Measurements from ENCODE around the gene LCK. TPM values are rescaled to one million over a fixed set of nuclear protein-coding genes. Genes with fewer than 3 reads are reported as not detected.
A peak's percentile ranks its signal among the peaks of the same experiment; 100 is the strongest.

Gene LCK
- total RNA-seq, 6 experiments from 2014 or later, result not detected

DNA sequence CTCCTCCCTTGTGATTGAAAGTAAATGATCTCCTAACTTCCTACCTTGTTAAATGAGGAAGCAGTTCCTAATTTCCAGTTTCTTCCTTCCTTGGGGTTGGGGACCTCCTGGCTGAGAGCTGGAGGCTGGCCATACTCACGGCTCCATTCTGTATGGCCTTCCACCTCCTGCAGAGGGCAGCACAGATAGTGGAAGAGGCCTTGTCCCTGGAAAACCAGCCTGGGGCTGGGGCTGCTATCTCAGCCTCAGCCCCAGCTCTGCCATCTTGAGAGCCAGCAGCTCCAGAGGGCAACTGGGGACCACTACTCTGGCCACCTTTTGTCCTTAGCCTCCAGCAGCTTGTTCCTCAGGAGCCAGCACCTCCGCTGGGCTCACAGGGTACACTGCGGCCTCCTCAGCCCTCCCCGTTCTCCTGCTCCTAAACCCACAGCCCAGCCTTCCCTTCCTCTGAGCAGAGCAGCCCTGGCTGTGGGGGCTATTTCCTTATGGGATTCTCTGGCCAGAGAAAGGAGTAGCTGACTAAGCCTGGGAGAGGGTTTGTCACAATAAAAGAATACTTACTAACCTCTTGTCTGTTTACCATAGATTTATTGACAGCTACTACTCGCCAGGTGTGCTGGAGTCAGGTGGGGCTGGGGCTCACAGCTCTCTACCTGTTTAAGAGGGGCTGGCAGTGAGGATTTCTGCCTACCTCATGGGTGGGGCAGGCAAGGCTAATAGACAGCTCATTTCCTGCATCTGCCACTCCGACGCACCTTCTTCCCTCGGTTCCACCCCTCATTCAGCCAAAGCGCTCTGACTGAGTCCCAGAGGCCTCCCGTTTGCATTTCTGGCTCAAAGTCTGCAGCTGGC lies 35.2 kb upstream of the LCK start:
- Mint-ChIP-seq H3K4me1 (ENCODE audit: low read depth) (peaks cover 16% of the 10 kb centered on the region), H3K4me3 (no peak overlapping the region), H3K36me3 (ENCODE audit: low read depth) (peaks cover 19% of the 10 kb centered on the region; the same call in 1 of the 2 replicates), H3K9me3 (no peaks in the 10 kb centered on the region), H3K27ac (no peak overlapping the region), H3K27me3 (ENCODE audit: insufficient read depth) (no peaks in the 10 kb centered on the region)
- peak; percentile 49 for DNase-seq
- TF ChIP-seq, protein P1, sequence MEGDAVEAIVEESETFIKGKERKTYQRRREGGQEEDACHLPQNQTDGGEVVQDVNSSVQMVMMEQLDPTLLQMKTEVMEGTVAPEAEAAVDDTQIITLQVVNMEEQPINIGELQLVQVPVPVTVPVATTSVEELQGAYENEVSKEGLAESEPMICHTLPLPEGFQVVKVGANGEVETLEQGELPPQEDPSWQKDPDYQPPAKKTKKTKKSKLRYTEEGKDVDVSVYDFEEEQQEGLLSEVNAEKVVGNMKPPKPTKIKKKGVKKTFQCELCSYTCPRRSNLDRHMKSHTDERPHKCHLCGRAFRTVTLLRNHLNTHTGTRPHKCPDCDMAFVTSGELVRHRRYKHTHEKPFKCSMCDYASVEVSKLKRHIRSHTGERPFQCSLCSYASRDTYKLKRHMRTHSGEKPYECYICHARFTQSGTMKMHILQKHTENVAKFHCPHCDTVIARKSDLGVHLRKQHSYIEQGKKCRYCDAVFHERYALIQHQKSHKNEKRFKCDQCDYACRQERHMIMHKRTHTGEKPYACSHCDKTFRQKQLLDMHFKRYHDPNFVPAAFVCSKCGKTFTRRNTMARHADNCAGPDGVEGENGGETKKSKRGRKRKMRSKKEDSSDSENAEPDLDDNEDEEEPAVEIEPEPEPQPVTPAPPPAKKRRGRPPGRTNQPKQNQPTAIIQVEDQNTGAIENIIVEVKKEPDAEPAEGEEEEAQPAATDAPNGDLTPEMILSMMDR (IDR thresholded peaks at IDR 0.05), result peak; percentile 86

DNA sequence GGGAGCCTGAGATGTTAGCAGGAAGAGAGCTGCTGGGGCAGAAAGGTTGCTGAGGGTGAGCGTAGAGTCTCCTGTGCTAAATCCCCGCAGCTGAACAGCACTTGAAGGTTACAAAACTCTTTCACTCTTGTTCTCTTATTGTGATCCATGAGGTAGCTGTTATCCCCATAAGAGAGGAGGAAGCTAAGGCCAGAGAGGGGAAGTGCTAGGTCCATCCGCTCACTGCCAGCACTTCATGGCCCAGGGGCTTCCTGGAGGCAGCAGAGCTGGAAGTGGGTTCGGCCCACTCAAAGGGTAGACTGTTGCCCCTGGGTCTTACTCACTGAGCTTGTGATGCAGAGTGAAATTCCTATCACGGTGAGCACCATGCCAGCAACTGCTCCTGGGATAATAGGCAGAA lies 34.5 kb upstream of the LCK start:
- peaks cover 19% of the 10 kb centered on the region; the same call in 1 of the 2 replicates for H3K36me3 Mint-ChIP-seq (ENCODE audit: low read depth)
- H3K4me1 Mint-ChIP-seq (ENCODE audit: low read depth), result peaks cover 23% of the 10 kb centered on the region
- TF ChIP-seq, protein P1 (IDR thresholded peaks at IDR 0.05), result no peak
- no peak overlapping the region for H3K4me3 Mint-ChIP-seq
- H3K9me3 Mint-ChIP-seq, result no peaks in the 10 kb centered on the region
- no peak overlapping the region for H3K27ac Mint-ChIP-seq
- H3K27me3 Mint-ChIP-seq (ENCODE audit: insufficient read depth), result no peaks in the 10 kb centered on the region; the same call in 1 of the 2 replicates
- DNase-seq, result no peak

DNA sequence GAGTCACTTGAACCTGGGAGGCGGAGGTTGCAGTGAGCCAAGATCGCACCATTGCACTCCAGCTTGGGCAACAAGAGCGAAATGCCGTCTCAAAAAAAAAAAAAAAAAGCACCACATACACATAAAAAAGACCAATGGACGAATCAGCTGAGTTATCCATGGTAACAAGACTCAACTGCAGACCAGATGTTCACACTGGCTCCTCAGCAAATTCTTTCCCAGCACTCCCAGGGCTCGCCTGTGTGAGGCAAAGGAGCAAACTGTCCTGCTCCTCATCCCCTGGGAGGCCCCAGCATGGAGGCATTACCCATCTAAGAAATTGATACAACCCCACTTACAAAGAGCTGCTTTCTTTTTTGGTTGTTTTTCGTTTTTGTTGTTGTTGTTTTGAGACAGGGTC lies 32.0 kb upstream of the LCK start:
- Mint-ChIP-seq H3K27ac (peak overlapping the region; percentile 66; the same call in 1 of the 2 replicates), H3K9me3 (no peaks in the 10 kb centered on the region), H3K4me3 (no peak overlapping the region; the same call in 1 of the 2 replicates), H3K4me1 (ENCODE audit: low read depth) (peaks cover 34% of the 10 kb centered on the region), H3K27me3 (ENCODE audit: insufficient read depth) (peaks cover 2% of the 10 kb centered on the region), H3K36me3 (ENCODE audit: low read depth) (peaks cover 34% of the 10 kb centered on the region)
- TF ChIP-seq, protein P1 (IDR thresholded peaks at IDR 0.05), result no peak
- no peak for DNase-seq

DNA sequence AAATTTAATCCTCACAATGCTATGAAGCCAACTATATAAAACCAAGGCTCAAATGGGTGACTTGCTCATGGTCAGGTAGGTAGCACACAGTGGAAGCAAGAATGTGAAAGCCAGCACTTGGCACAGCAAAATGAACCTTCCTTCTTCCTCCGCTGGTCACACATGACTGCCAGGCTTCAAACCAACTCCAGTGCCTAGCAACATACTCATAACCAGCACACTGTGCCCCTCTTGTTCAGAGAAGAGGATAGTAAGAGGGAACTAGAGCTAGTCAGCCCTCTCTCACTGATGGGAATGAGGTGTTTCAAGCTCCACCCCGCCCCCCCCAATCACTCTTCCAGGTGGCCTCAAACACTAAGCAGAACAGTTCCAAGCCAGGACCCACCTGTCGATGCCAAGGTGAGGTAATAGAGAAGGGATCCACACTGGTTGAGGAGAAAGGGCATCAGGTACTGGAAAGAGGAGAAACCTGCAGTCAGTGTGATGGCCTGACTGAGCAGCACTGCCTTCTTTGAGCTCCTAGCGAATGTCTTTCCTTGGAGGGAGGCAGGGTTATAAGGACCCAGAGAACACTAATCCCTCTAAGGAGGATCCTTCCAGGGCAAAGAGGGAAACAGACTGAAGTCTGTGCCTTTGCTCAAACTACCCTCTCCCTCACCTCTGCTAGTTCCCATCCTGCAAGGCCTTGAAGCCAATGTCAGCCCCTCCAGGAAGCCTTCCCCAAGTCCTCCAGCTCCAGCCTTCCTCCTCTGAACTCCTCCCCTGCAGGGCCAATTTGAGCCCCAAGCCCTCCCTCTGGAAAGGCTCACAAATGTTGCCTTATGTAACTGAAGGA lies 30.1 kb upstream of the LCK start:
- DNase-seq, result no peak
- peaks cover 38% of the 10 kb centered on the region for H3K4me1 Mint-ChIP-seq (ENCODE audit: low read depth)
- peaks cover 2% of the 10 kb centered on the region for H3K27me3 Mint-ChIP-seq (ENCODE audit: insufficient read depth)
- peak overlapping the region; percentile 98 for H3K27ac Mint-ChIP-seq
- TF ChIP-seq, protein P1 (IDR thresholded peaks at IDR 0.05), result no peak
- H3K4me3 Mint-ChIP-seq, result peak overlapping the region; percentile 97
- no peaks in the 10 kb centered on the region for H3K9me3 Mint-ChIP-seq
- H3K36me3 Mint-ChIP-seq (ENCODE audit: low read depth), result peaks cover 39% of the 10 kb centered on the region

DNA sequence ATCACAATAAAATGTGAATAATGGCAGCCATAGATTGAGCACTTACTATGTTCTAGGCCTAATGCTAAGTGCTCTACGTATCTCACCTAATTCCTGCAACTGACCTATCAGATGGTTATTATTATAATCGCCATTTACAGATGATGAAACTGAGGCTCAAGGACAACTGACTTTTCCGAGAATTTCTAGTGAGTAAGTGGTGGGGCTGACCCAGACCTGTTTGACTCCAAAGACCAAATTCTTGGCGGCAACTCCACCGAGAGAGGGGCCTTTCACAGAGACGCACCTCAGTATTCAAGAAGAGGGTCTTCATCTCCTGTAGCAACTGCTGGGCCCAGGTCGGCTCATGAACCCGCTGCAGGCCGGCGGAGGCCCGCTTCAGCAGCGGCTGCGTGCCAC lies 29.5 kb upstream of the LCK start:
- Mint-ChIP-seq H3K4me3 (peak overlapping the region; percentile 97), H3K4me1 (ENCODE audit: low read depth) (peaks cover 38% of the 10 kb centered on the region), H3K27ac (peak overlapping the region; percentile 98), H3K9me3 (no peaks in the 10 kb centered on the region), H3K36me3 (ENCODE audit: low read depth) (peaks cover 39% of the 10 kb centered on the region), H3K27me3 (ENCODE audit: insufficient read depth) (peaks cover 2% of the 10 kb centered on the region)
- TF ChIP-seq, protein P1 (IDR thresholded peaks at IDR 0.05), result no peak
- DNase-seq, result no peak
